GM19351 (cell line): ENCODE results near the gene RFC5.
"Not testable (repeated sequence)": the region's sequence is repeated elsewhere in the genome, so short reads cannot be mapped to it uniquely, and the experiment has no call there.

Experiments used
- ATAC-seq: cut with Tn5 transposase; IDR thresholded peaks from one replicate; pipeline ENCODE4 v1.9.1; 2021; ENCODE audit warnings: mild to moderate bottlenecking, moderate library complexity; ENCODE audit not compliant: unreplicated experiment

The RFC5 gene

DNA sequence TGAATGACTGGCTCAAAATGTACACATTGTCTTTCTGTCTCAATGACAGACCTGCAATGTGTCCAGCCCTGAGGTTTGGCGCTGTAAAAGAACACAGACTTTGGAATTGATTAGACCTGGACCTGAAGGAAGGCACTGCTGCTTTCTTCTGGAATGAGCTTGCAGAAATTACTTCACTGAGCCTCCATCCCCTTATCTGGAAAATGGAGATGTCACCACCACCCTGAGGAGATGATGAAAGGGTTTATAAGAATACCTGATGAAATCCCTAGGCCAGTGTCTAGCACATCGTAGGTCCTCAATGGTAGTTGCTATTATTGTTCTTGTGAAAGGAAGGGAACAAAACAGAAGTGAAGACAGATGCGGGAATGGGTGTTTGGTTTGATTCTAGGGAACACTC is 54.1 kb downstream of the RFC5 start:
- no peak for ATAC-seq

DNA sequence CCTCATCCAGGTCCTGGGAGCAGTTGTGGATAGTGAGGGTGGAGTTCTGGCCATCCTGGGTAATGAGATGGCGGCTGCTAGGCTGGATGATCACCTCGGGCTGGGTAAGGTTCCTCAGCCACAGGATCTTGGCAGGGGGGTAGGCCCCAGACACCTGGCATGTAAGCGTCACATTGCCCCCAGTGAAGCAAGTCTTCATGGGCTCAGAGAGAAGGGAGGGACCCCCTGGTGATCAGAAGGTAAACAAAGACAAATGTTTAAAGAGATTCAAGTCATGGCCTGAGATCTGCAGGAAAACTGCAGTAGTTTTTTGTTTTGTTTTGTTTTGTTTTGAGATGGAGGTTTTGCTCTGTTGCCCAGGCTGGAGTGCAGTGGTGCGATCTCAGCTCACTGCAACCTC is 57.3 kb downstream of the RFC5 start:
- peak; percentile 25 for ATAC-seq

- not testable (repeated sequence) for ATAC-seq
Measured at GRCh38 chr12:118081521-118081920, 65.0 kb downstream of the RFC5 start.
